OCI-LY7 (cell line): ENCODE data around the gene ANKRD34B.

Experiments
- CTCF ChIP-seq: fragments of 200-600 bp; sonication (generic); conservative IDR thresholded peaks from 2 replicates; pipeline ENCODE4 v1.5.1; 2014; ENCODE audit warnings: mild to moderate bottlenecking, antibody characterized with exemption, low read length, moderate library complexity, mixed read lengths
- EZH2phosphoT487 ChIP-seq: fragments of 200-600 bp; sonication (generic); IDR thresholded peaks from 2 replicates; pipeline ENCODE4 v1.6.1; 2018; ENCODE audit warnings: low read depth, borderline replicate concordance, mild to moderate bottlenecking, mixed run types, antibody characterized with exemption, low read length, moderate library complexity, mixed read lengths

- TF ChIP-seq CTCF (no peak), EZH2phosphoT487 (no peak)
These were observed 28.7 kb downstream of the ANKRD34B start for GRCh38 chr5:80541392-80541791.
